GM06990 (cell line): ENCODE measurements around the gene TWIST2.

Experiments
- DNase-seq: peaks from one replicate; pipeline ENCODE4 v3.0.0-alpha.2; 2011; ENCODE audit not compliant: insufficient read length; ENCODE audit errors: extremely low read depth
- H3K27me3 ChIP-seq: replicated peaks from 2 replicates; pipeline ENCODE4 v1.6.0; 2011; ENCODE audit warnings: low read length; ENCODE audit not compliant: control insufficient read depth, insufficient read depth
- H3K36me3 ChIP-seq: 2 replicates; pipeline ENCODE4 v1.5.1; 2011; ENCODE audit warnings: low read length; ENCODE audit not compliant: control insufficient read depth, insufficient read depth
- H3K4me3 ChIP-seq: replicated peaks from 2 replicates; pipeline ENCODE4 v1.5.1; 2011; ENCODE audit warnings: low read depth, mild to moderate bottlenecking, control low read depth, low read length
- CTCF ChIP-seq: IDR thresholded peaks from 2 replicates; pipeline ENCODE4 v1.5.1; 2011; ENCODE audit warnings: low read length, control low read depth, mild to moderate bottlenecking, inconsistent platforms; ENCODE audit not compliant: insufficient read depth, poor library complexity, severe bottlenecking

Gene TWIST2

GRCh38 chr2:238817382-238817781, 30.5 kb upstream of the TWIST2 start:
- Histone ChIP-seq H3K27me3 (no peaks in the 10 kb centered on the region; the same call in 1 of the 2 replicates), H3K4me3 (no peak overlapping the region), H3K36me3 (no peaks in the 10 kb centered on the region)
- no peak for DNase-seq
- no peak for TF ChIP-seq CTCF

GRCh38 chr2:238817891-238818290, 30.0 kb upstream of the TWIST2 start:
- no peaks in the 10 kb centered on the region; the same call in 1 of the 2 replicates for H3K27me3 ChIP-seq

GRCh38 chr2:238818561-238818960, 29.3 kb upstream of the TWIST2 start:
- TF ChIP-seq CTCF: no peak
- DNase-seq: no peak
- Histone ChIP-seq H3K36me3 (no peaks in the 10 kb centered on the region), H3K27me3 (no peaks in the 10 kb centered on the region; the same call in 1 of the 2 replicates), H3K4me3 (no peak overlapping the region)

More at GRCh38 chr2:238817891-238818290, 30.0 kb upstream of the TWIST2 start:
- no peak for DNase-seq
- no peak for TF ChIP-seq CTCF
- H3K4me3 ChIP-seq: no peak overlapping the region
- H3K36me3 ChIP-seq: no peaks in the 10 kb centered on the region

- TF ChIP-seq CTCF: no peak
- H3K27me3 ChIP-seq: no peaks in the 10 kb centered on the region; the same call in 1 of the 2 replicates
- DNase-seq: no peak
- H3K4me3 ChIP-seq: no peak overlapping the region
- no peaks in the 10 kb centered on the region for H3K36me3 ChIP-seq
Measured at GRCh38 chr2:238820197-238820596, 27.7 kb upstream of the TWIST2 start.

GRCh38 chr2:238820916-238821315, 27.0 kb upstream of the TWIST2 start:
- Histone ChIP-seq H3K36me3 (no peaks in the 10 kb centered on the region), H3K27me3 (no peaks in the 10 kb centered on the region; the same call in 1 of the 2 replicates), H3K4me3 (no peak overlapping the region)
- no peak for TF ChIP-seq CTCF
- no peak for DNase-seq

- Histone ChIP-seq H3K36me3 (no peaks in the 10 kb centered on the region), H3K4me3 (no peak overlapping the region), H3K27me3 (no peaks in the 10 kb centered on the region; the same call in 1 of the 2 replicates)
- no peak for DNase-seq
- TF ChIP-seq CTCF: no peak
Measured at GRCh38 chr2:238821391-238821790, 26.5 kb upstream of the TWIST2 start.
